SU-DHL-6 (cell line): Measurements from ENCODE around the gene SURF6.

Source experiments
- CTCF ChIP-seq: fragments of 200-600 bp; sonication (generic); IDR thresholded peaks from one replicate; pipeline ENCODE4 v1.5.1; 2017; ENCODE audit warnings: antibody characterized with exemption, mild to moderate bottlenecking, low read length, moderate library complexity; ENCODE audit not compliant: insufficient read depth, poor library complexity, severe bottlenecking
- EZH2phosphoT487 ChIP-seq: fragments of 200-600 bp; sonication (generic), shearing (Covaris generic); conservative IDR thresholded peaks from 2 replicates; pipeline ENCODE4 v1.6.1; 2018; ENCODE audit warnings: mild to moderate bottlenecking, antibody characterized with exemption, low read length, moderate library complexity, mixed read lengths

- TF ChIP-seq CTCF, result no peak
- TF ChIP-seq EZH2phosphoT487, result no peak
Measured at GRCh38 chr9:133305731-133306130, 30.3 kb downstream of the SURF6 start.
